B cell (primary cell): ENCODE results near the gene CYP2A6.
"Not testable (repeated sequence)": the region's sequence is repeated elsewhere in the genome, so short reads cannot be mapped to it uniquely, and the experiment has no call there.

Experiments used
- CTCF ChIP-seq: fragments of 200-600 bp; IDR thresholded peaks from one replicate; pipeline ENCODE4 v1.8.0; 2022; ENCODE audit warnings: antibody characterized with exemption, mild to moderate bottlenecking
- EZH2 ChIP-seq: IDR thresholded peaks from 2 replicates; pipeline ENCODE4 v1.6.1; 2012; ENCODE audit warnings: borderline replicate concordance, low read depth, mild to moderate bottlenecking, moderate library complexity, low read length; ENCODE audit not compliant: insufficient read depth, poor library complexity, severe bottlenecking

GRCh38 chr19:40830741-40831140 lies 19.5 kb downstream of the CYP2A6 start:
- not testable (repeated sequence) for TF ChIP-seq CTCF, EZH2
